NT2/D1 (cell line): ENCODE results near the gene SUSD5.

ENCODE experiments used
- YY1 ChIP-seq: IDR thresholded peaks from 2 replicates; pipeline ENCODE4 v1.6.1; 2011; ENCODE audit not compliant: insufficient read length, insufficient read depth
- ZNF274 ChIP-seq: IDR thresholded peaks from 2 replicates; pipeline ENCODE4 v1.6.1; 2011; ENCODE audit warnings: mild to moderate bottlenecking, low read depth, low read length

DNA sequence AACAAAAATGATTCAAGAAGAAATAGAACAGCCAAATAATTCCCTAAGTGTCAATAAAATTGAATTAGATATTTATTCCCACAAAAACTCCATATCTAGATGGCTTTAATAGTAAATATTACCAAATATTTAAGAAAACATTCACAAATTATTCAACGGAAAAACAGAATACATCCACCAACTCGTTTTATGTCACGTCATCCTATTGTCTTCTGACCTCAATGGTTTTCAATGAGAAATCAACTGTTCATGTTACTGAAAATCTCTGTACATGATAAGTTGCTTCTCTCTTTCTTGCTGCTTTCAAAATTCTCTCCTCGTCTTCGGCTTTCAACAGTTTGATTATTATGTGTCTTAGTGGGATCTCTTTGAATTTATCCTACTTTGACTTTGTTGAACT, 41.5 kb upstream of the SUSD5 start:
- TF ChIP-seq YY1: no peak
- no peak for TF ChIP-seq ZNF274
